ENCODE data around the gene OR1N1. TPM values are rescaled to one million over a fixed set of nuclear protein-coding genes. Genes with fewer than 3 reads are reported as not detected.

Gene OR1N1
- polyA plus RNA-seq, 1 donor from 2014 or later: not detected

GRCh38 chr9:122567901-122568300 is 40.8 kb upstream of the OR1N1 start:
- Histone ChIP-seq H2AFZ (ENCODE audit: low read depth, low read length) (no peak overlapping the region), H4K20me1 (ENCODE audit: insufficient read depth) (no peaks in the 10 kb centered on the region), H3K9me2 (ENCODE audit: insufficient read depth, low read length) (no peaks in the 10 kb centered on the region), H3K9me3 (ENCODE audit: low read length) (no peaks in the 10 kb centered on the region), H3K4me3 (ENCODE audit: low read length) (no peak overlapping the region), H3K36me3 (ENCODE audit: insufficient read depth, low read length) (no peaks in the 10 kb centered on the region), H3F3A (ENCODE audit: insufficient read depth, low read length, poor library complexity, severe bottlenecking) (no peaks in the 10 kb centered on the region), H3K27ac (ENCODE audit: low read length) (no peak overlapping the region), H3K27me3 (ENCODE audit: insufficient read depth, low read depth, low read length) (no peaks in the 10 kb centered on the region), H3K79me2 (replicated peaks; ENCODE audit: insufficient read depth, low read length) (no peaks in the 10 kb centered on the region), H3K4me2 (ENCODE audit: low read length) (no peak overlapping the region), H3K9ac (ENCODE audit: low read length) (no peak overlapping the region)
- TF ChIP-seq MXI1 (conservative IDR thresholded peaks at IDR 0.05; ENCODE audit: poor library complexity, severe bottlenecking) (no peak), SMC3 (conservative IDR thresholded peaks at IDR 0.05; ENCODE audit: poor library complexity) (no peak), EZH2 (IDR thresholded peaks at IDR 0.05; ENCODE audit: borderline replicate concordance, insufficient read depth, low read length, poor library complexity, severe bottlenecking) (no peak), POLR2AphosphoS5 (IDR thresholded peaks at IDR 0.05) (no peak), REST (IDR thresholded peaks at IDR 0.05; ENCODE audit: borderline replicate concordance) (no peak), EP300 (conservative IDR thresholded peaks at IDR 0.05; ENCODE audit: poor library complexity, severe bottlenecking) (no peak), CTCF (IDR thresholded peaks at IDR 0.05; ENCODE audit: poor library complexity, severe bottlenecking) (no peak), TAF1 (IDR thresholded peaks at IDR 0.05; ENCODE audit: low read depth) (no peak), RAD21 (conservative IDR thresholded peaks at IDR 0.05) (no peak)

- Histone ChIP-seq H4K20me1 (ENCODE audit: insufficient read depth) (no peaks in the 10 kb centered on the region), H3K27me3 (ENCODE audit: insufficient read depth, low read depth, low read length) (no peaks in the 10 kb centered on the region), H2AFZ (ENCODE audit: low read depth, low read length) (no peak overlapping the region), H3K9ac (ENCODE audit: low read length) (no peak overlapping the region), H3K9me2 (ENCODE audit: insufficient read depth, low read length) (no peaks in the 10 kb centered on the region), H3K36me3 (ENCODE audit: insufficient read depth, low read length) (no peaks in the 10 kb centered on the region), H3F3A (ENCODE audit: insufficient read depth, low read length, poor library complexity, severe bottlenecking) (no peaks in the 10 kb centered on the region), H3K4me2 (ENCODE audit: low read length) (no peak overlapping the region), H3K79me2 (replicated peaks; ENCODE audit: insufficient read depth, low read length) (no peaks in the 10 kb centered on the region), H3K4me3 (ENCODE audit: low read length) (no peak overlapping the region), H3K27ac (ENCODE audit: low read length) (no peak overlapping the region), H3K9me3 (ENCODE audit: low read length) (peaks cover 3% of the 10 kb centered on the region)
- TF ChIP-seq EP300 (conservative IDR thresholded peaks at IDR 0.05; ENCODE audit: poor library complexity, severe bottlenecking) (no peak), SMC3 (conservative IDR thresholded peaks at IDR 0.05; ENCODE audit: poor library complexity) (no peak), MXI1 (conservative IDR thresholded peaks at IDR 0.05; ENCODE audit: poor library complexity, severe bottlenecking) (no peak), POLR2AphosphoS5 (IDR thresholded peaks at IDR 0.05) (no peak), REST (IDR thresholded peaks at IDR 0.05; ENCODE audit: borderline replicate concordance) (no peak), EZH2 (IDR thresholded peaks at IDR 0.05; ENCODE audit: borderline replicate concordance, insufficient read depth, low read length, poor library complexity, severe bottlenecking) (no peak), CTCF (IDR thresholded peaks at IDR 0.05; ENCODE audit: poor library complexity, severe bottlenecking) (no peak)
Measured at GRCh38 chr9:122562134-122562760, 35.2 kb upstream of the OR1N1 start.
